IMR-90 (cell line): Measurements from ENCODE around the gene KRTAP12-1.

Source experiments
- MAFK ChIP-seq: IDR thresholded peaks from 2 replicates; pipeline ENCODE4 v1.6.1; 2012; ENCODE audit warnings: low read depth, low read length, improper control_type of control experiment
- POLR2A ChIP-seq: IDR thresholded peaks from 2 replicates; pipeline ENCODE4 v1.6.1; 2012; ENCODE audit warnings: mild to moderate bottlenecking, low read depth, low read length
- RAD21 ChIP-seq: IDR thresholded peaks from 2 replicates; pipeline ENCODE4 v1.6.1; 2012; ENCODE audit warnings: low read length, improper control_type of control experiment
- TF ChIP-seq, protein P1 (sequence below): conservative IDR thresholded peaks from 2 replicates; pipeline ENCODE4 v1.5.1; 2012; ENCODE audit warnings: mild to moderate bottlenecking, low read depth, low read length, improper control_type of control experiment

DNA sequence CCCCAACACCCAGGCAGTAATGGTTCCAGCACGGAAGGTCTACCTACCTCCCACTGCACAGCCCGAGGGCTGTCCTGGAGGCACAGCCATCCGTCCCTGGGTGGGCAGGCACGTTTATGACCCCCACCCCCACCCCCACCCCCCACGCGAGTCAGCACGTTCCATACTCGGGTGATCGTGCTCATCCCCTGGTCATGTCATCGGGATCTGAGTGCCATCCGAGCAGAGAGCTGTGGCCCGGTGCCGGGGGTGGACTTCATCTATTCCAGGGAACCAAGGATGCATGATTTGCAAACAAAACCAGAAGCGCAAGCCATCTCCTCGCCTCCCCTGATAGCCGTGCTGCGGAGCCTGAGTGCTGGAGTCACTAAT, 28.3 kb upstream of the KRTAP12-1 start:
- TF ChIP-seq RAD21 (no peak), MAFK (no peak), POLR2A (no peak)
- TF ChIP-seq, protein P1, sequence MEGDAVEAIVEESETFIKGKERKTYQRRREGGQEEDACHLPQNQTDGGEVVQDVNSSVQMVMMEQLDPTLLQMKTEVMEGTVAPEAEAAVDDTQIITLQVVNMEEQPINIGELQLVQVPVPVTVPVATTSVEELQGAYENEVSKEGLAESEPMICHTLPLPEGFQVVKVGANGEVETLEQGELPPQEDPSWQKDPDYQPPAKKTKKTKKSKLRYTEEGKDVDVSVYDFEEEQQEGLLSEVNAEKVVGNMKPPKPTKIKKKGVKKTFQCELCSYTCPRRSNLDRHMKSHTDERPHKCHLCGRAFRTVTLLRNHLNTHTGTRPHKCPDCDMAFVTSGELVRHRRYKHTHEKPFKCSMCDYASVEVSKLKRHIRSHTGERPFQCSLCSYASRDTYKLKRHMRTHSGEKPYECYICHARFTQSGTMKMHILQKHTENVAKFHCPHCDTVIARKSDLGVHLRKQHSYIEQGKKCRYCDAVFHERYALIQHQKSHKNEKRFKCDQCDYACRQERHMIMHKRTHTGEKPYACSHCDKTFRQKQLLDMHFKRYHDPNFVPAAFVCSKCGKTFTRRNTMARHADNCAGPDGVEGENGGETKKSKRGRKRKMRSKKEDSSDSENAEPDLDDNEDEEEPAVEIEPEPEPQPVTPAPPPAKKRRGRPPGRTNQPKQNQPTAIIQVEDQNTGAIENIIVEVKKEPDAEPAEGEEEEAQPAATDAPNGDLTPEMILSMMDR: no peak
